Heart right ventricle (tissue), 16 donors: ENCODE results near the gene CAMKMT. TPM values are rescaled to one million over a fixed set of nuclear protein-coding genes. Genes with fewer than 3 reads are reported as not detected.

Source experiments
- ATAC-seq, 8 donors: fragments of 200-7000 bp; cut with Tn5 transposase; one replicate each; pipeline ENCODE4 v1.9.1; 2020; ENCODE audit warnings: mild to moderate bottlenecking in 8 of 8, moderate library complexity in 8 of 8, moderate number of reproducible peaks in 1 of 8
- DNase-seq, 2 donors: peaks; one replicate each; pipeline ENCODE4 v3.0.0-alpha.2; 2020
- H3K27ac ChIP-seq, 10 donors: fragments of 200-600 bp; sonication (generic) in 2 of 10; one replicate each; pipeline versions ENCODE4 v1.5.0 to v1.8.0; 2020 to 2022; ENCODE audit warnings: mild to moderate bottlenecking in 3 of 10
- H3K27me3 ChIP-seq, 7 donors: fragments of 200-600 bp; one replicate each; pipeline ENCODE4 v1.8.0; 2021 to 2022; ENCODE audit warnings: mild to moderate bottlenecking in 2 of 7
- H3K36me3 ChIP-seq, 9 donors: fragments of 200-600 bp; sonication (generic) in 1 of 9; one replicate each; pipeline versions ENCODE4 v1.5.0 to v1.8.0; 2020 to 2022; ENCODE audit warnings: mild to moderate bottlenecking in 2 of 9
- H3K4me1 ChIP-seq, 9 donors: fragments of 200-600 bp; sonication (generic) in 1 of 9; one replicate each; pipeline versions ENCODE4 v1.5.0 to v1.8.0; 2020 to 2022; ENCODE audit warnings: mild to moderate bottlenecking in 4 of 9
- H3K4me3 ChIP-seq, 10 donors: fragments of 200-600 bp; sonication (generic) in 2 of 10; one replicate each; pipeline versions ENCODE4 v1.5.0 to v1.8.0; 2020 to 2022; ENCODE audit warnings: mild to moderate bottlenecking in 7 of 10, moderate library complexity in 2 of 10
- H3K9me3 ChIP-seq, 11 donors: fragments of 200-600 bp in 10 of 11; sonication (generic) in 2 of 11; one replicate each; pipeline versions ENCODE4 v1.5.0 to v1.8.0; 2013 to 2022; ENCODE audit warnings: mild to moderate bottlenecking in 2 of 11, control low read depth in 1 of 11, moderate library complexity in 1 of 11
- WGBS, 2 donors: extraction: QIAGEN DNeasy Blood & Tissue Kit; methylation state at CpG; one replicate each; pipeline ENCODE4 v1.1.7; 2013; ENCODE audit warnings: inconsistent platforms in 1 of 2; 5-methylcytosine and 5-hydroxymethylcytosine counted together
- intact Hi-C, 10 donors: fragments of 100-400 bp; cut with DNase I; formaldehyde crosslinking; loops; one replicate each; pipeline versions ENCODE4 v1.11.1 to v1.14.2; 2022
- polyA plus RNA-seq, 2 donors: library from polyadenylated mRNA; stranded (reverse); fragments of 200-250 nt; gene quantifications; one replicate each; pipeline ENCODE4 v1.2.3, GENCODE V29; 2013
- total RNA-seq, 10 donors: library from RNA; stranded (reverse); fragmentation: NEBNext Ultra II Directional in 3 of 10; extraction: Animal tissue kit (Norgen Biotek cat#: 25700) in 3 of 10; gene quantifications; one replicate each; pipeline versions ENCODE4 v1.2.1 to v1.2.4, GENCODE V29; 2021 to 2023
- TF ChIP-seq, protein P1 (sequence below), 9 donors: fragments of 200-600 bp; sonication (generic) in 2 of 9; IDR thresholded peaks; one replicate each; pipeline versions ENCODE4 v1.5.0 to v1.8.0; 2021 to 2022; ENCODE audit warnings: antibody characterized with exemption in 9 of 9, mild to moderate bottlenecking in 5 of 9, moderate library complexity in 1 of 9
- donor health status: Arrhythmogenic right ventricular cardiomyopathy.
- donor health status: ischemic (EF 13 %, LVEDD 7.1; RV severe dilation, severe dysfunction).
- donor health status: healthy with polysubstance abuse.
- donor health status: DM: no; HTN: yes; CAD: no.
- donor health status: DM: no; HTN: no; CAD: no.
- donor health status: ischemic (EF 25% LVEDD 6.9; RV normal size, moderate dysfunction).
- donor health status: ischemic (EF 25% LVEDD 5.7; RV mildly dilated, moderate dysfunction).
- donor health status: healthy.
- donor health status: DM: yes; HTN: yes; CAD: no.
- donor health status: Ischemic cardiomyopathy.
- donor health status: ischemic (EF 35%, LVEDD 5.7; RV mildly dilated, moderate dysfunction).
- donor health status: nonischemic (EF 11% LVEDD 7.7; RV severe dilation, severe dysfunction).
- donor health status: DM: yes; HTN: yes; CAD: no.
- donor health status: PGD.
- donor health status: ischemic (EF 29% LVEDD 5.4; RV normal size, mild dysfunction).
- donor health status: nonischemic (EF 23%, LVEDD 6.1; RV moderate dilation, normal function).

CAMKMT gene
- total and polyA plus RNA-seq, 12 donors, result 4.1 to 6.4 (median 4.8) TPM

DNA sequence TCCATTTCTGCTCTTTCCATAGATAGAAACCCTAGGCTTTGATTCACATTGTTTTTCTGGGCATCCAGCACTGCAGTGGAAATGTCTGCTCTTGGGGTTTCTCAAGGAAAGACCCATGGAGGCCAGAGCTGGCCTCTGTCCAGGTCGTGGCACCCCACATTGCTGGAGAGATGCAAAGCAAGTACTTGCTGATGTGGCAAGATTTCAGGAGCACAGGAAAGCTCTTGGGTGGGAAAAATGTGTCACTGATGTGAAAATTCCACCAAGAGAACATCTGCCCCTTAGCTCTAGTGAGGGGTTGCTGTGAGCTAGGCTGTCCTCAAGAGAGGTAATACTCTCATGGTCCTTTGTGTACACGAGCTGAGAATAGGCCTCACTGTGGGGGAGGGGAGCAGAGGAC is 423.7 kb downstream of the CAMKMT start:
- TF ChIP-seq, protein P1, sequence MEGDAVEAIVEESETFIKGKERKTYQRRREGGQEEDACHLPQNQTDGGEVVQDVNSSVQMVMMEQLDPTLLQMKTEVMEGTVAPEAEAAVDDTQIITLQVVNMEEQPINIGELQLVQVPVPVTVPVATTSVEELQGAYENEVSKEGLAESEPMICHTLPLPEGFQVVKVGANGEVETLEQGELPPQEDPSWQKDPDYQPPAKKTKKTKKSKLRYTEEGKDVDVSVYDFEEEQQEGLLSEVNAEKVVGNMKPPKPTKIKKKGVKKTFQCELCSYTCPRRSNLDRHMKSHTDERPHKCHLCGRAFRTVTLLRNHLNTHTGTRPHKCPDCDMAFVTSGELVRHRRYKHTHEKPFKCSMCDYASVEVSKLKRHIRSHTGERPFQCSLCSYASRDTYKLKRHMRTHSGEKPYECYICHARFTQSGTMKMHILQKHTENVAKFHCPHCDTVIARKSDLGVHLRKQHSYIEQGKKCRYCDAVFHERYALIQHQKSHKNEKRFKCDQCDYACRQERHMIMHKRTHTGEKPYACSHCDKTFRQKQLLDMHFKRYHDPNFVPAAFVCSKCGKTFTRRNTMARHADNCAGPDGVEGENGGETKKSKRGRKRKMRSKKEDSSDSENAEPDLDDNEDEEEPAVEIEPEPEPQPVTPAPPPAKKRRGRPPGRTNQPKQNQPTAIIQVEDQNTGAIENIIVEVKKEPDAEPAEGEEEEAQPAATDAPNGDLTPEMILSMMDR (IDR thresholded peaks at IDR 0.05), result no peak
- 51 to 54% methylated on average over 2 of the region's 2 CpGs for WGBS, 2 donors
- DNase-seq (no peak), ATAC-seq (no peak)
- no peak overlapping the region for H3K27ac ChIP-seq
- H3K4me3 ChIP-seq, result no peak overlapping the region
- H3K9me3 ChIP-seq, result peaks cover 0 to 25% (median 0%) of the 10 kb centered on the region in 11 donors
- peaks cover 0 to 17% (median 4%) of the 10 kb centered on the region in 7 donors for H3K27me3 ChIP-seq
- no peaks in the 10 kb centered on the region for H3K4me1 ChIP-seq
- intact Hi-C loops, result no loop called here
- H3K36me3 ChIP-seq, result no peaks in the 10 kb centered on the region

DNA sequence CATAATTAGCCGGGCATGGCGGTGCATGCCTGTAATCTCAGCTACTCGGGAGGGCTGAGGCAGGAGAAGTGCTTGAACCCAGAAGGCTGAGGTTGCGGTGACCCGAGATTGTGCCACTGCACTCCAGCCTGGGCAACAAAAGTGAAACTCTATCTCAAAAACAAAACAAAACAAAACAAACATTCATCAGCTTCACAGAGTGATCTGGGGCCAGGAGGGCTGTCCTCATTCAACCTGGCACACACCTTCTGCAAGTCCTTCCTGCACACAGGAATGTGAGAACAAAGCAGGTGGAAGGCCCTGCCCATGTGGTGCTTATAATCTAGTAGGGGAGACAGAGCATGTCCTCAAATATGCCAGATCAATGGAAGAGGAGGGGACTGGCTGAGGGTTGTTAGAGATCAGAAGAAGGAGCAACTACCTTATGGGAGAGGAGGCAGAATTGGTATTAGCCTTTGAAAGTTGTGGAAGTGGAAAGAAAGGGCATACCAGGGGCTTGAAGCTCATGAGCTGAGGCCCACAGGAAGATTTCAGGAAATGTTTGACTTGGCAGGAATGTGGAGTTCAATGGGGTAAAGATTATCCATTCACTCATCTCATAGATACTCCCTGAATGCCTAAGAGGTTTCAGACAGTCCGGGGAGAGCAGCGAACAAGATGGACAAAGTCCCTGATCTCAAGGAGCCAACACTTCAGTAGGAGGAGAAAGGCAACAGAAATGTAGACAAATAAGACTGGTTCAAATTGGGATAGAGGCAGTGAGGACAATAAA is 424.5 kb downstream of the CAMKMT start:
- intact Hi-C loops, result no loop called here
- H3K27me3 ChIP-seq, result peaks cover 0 to 17% (median 4%) of the 10 kb centered on the region in 7 donors
- H3K27ac ChIP-seq, result no peak overlapping the region
- ATAC-seq (no peak), DNase-seq (no peak)
- no peak overlapping the region for H3K4me3 ChIP-seq
- TF ChIP-seq, protein P1 (IDR thresholded peaks at IDR 0.05), result no peak
- peaks cover 0 to 17% (median 0%) of the 10 kb centered on the region in 11 donors for H3K9me3 ChIP-seq
- H3K4me1 ChIP-seq, result no peaks in the 10 kb centered on the region
- WGBS, 2 donors, result 88 to 93% methylated on average over 7 of the region's 7 CpGs
- no peaks in the 10 kb centered on the region for H3K36me3 ChIP-seq

DNA sequence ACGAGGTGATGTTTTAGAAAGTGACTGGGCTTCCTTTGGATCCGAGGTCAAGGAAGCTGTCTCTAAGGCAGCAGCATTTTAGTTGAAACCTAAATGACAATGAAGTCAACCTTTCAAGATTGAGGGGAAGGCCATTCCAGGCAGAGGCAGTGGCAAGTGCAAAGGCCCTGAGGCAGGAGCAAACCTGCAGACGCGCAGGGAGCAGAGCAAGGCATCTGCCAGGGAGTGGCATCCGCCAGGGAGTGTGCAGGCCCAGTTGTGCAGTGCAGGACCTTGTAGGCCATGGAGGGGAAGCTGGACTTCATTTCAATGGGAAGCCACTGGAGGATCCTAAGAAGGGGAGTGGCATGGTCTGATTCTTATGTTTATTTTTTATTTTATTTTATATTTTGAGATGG is 425.1 kb downstream of the CAMKMT start:
- TF ChIP-seq, protein P1 (IDR thresholded peaks at IDR 0.05), result no peak
- Histone ChIP-seq H3K36me3 (no peaks in the 10 kb centered on the region), H3K27ac (no peak overlapping the region), H3K4me1 (no peaks in the 10 kb centered on the region), H3K27me3 (peaks cover 0 to 19% (median 7%) of the 10 kb centered on the region in 7 donors), H3K9me3 (peaks cover 0 to 16% (median 0%) of the 10 kb centered on the region in 11 donors), H3K4me3 (no peak overlapping the region)
- WGBS, 2 donors, result 86 to 95% methylated on average over 5 of the region's 5 CpGs
- no peak for ATAC-seq
- no peak for DNase-seq
- intact Hi-C loops, result no loop called here

DNA sequence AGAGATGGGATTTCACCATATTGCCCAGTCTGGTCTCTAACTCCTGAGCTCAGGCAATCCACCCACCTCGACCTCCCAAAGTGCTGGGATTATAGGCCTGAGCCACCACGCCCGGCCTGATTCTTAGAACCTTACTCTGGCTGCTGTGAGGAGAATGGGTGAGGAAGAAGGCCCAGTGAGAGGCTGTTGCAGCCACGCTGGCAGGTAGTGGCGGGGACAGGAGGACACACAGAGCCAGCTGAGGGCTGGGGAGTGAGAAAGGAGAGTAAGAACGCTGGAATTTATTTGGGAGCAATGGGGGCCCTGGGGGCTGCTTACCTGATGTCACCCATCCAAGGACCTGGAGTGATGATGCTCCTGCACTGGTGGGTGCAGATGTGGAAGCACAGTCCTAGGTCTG is 425.9 kb downstream of the CAMKMT start:
- peaks cover 0 to 7% (median 0%) of the 10 kb centered on the region in 11 donors for H3K9me3 ChIP-seq
- DNase-seq (no peak), ATAC-seq (no peak)
- H3K27ac ChIP-seq, result no peak overlapping the region
- 89 to 93% methylated on average over 6 of the region's 6 CpGs for WGBS, 2 donors
- H3K27me3 ChIP-seq, result peaks cover 0 to 21% (median 7%) of the 10 kb centered on the region in 7 donors
- no peaks in the 10 kb centered on the region for H3K4me1 ChIP-seq
- H3K36me3 ChIP-seq, result no peaks in the 10 kb centered on the region
- TF ChIP-seq, protein P1 (IDR thresholded peaks at IDR 0.05), result no peak
- no peak overlapping the region for H3K4me3 ChIP-seq
- intact Hi-C loops, result no loop called here
